Kidney (tissue), 14 donors: ENCODE data around the gene SH3PXD2A. TPM values are rescaled to one million over a fixed set of nuclear protein-coding genes. Genes with fewer than 3 reads are reported as not detected.

Experiments used
- DNase-seq, 5 donors: peaks; one replicate each; pipeline ENCODE4 v3.0.0-alpha.2; 2013 to 2020
- FAIRE-seq: peaks from 2 replicates; lab custom pipeline; 2012; peaks lifted over from hg19 to GRCh38; lab: Jason Lieb, UNC
- H3K27ac ChIP-seq, 2 donors: one replicate each; pipeline ENCODE4 v1.7.0; 2013; ENCODE audit warnings: low read depth in 2 of 2, low read length in 2 of 2, inconsistent platforms in 1 of 2
- H3K27me3 ChIP-seq: one replicate; pipeline ENCODE4 v1.7.1; 2013; ENCODE audit warnings: low read length, inconsistent platforms; ENCODE audit not compliant: control insufficient read depth, insufficient read depth
- H3K36me3 ChIP-seq, 3 donors: one replicate each; pipeline versions ENCODE4 v1.7.0 to v1.7.1; 2013; ENCODE audit warnings: low read length in 3 of 3, control low read depth in 1 of 3, inconsistent platforms in 1 of 3; ENCODE audit not compliant: insufficient read depth in 3 of 3, control insufficient read depth in 2 of 3
- H3K4me1 ChIP-seq, 3 donors: one replicate each; pipeline versions ENCODE4 v1.7.0 to v1.7.1; 2013; ENCODE audit warnings: low read length in 3 of 3, inconsistent platforms in 1 of 3, low read depth in 1 of 3; ENCODE audit not compliant: control insufficient read depth in 2 of 3, insufficient read depth in 2 of 3
- H3K4me3 ChIP-seq, 3 donors: one replicate each; pipeline versions ENCODE4 v1.7.0 to v1.8.1; 2013; ENCODE audit warnings: low read length in 3 of 3, control low read depth in 1 of 3, inconsistent platforms in 1 of 3
- H3K9ac ChIP-seq, 3 donors: one replicate each; pipeline versions ENCODE4 v1.7.0 to v1.7.1; 2013; ENCODE audit warnings: low read length in 3 of 3, control low read depth in 1 of 3, inconsistent platforms in 1 of 3
- H3K9me3 ChIP-seq, 3 donors: one replicate each; pipeline versions ENCODE4 v1.7.0 to v1.7.1; 2013; ENCODE audit warnings: low read length in 3 of 3, control low read depth in 1 of 3, inconsistent platforms in 1 of 3; ENCODE audit not compliant: control insufficient read depth in 2 of 3, insufficient read depth in 1 of 3
- CTCF ChIP-seq: IDR thresholded peaks from 3 replicates; pipeline ENCODE4 v1.5.1; 2012; ENCODE audit warnings: mild to moderate bottlenecking, moderate library complexity, borderline replicate concordance; ENCODE audit not compliant: insufficient read depth; ENCODE audit errors: extremely low read depth
- intact Hi-C: fragments of 100-400 bp; cut with DNase I; formaldehyde crosslinking; loops from one replicate; pipeline ENCODE4 v1.11.1; 2022
- polyA plus RNA-seq: library from polyadenylated mRNA; stranded (reverse); fragments of 350-450 nt; fragmentation: Illumina TruSeq; extraction: RNeasy Lipid Tissue Mini Kit (QIAGEN cat#74804); gene quantifications from one replicate; pipeline ENCODE4 v1.2.3, GENCODE V29; 2014; ENCODE audit warnings: low read depth, low replicate concordance; ENCODE audit not compliant: insufficient read depth
- total RNA-seq: library from RNA; stranded (reverse); fragmentation: NEBNext Ultra II Directional; extraction: Animal tissue kit (Norgen Biotek cat#: 25700); gene quantifications from one replicate; pipeline ENCODE4 v1.2.1, GENCODE V29; 2021
- donor health status: control.
- donor health status: control.
- donor health status: control.
- donor health status: control.
- donor health status: control.
- donor health status: DM: yes; HTN: yes; CAD: no.
- donor health status: Normal renal cell carcinoma (clear cell type).

SH3PXD2A gene
- total and polyA plus RNA-seq, 2 donors from 2014 or later: 2.4 to 20.1 TPM

- Histone ChIP-seq H3K9me3 (no peaks in the 10 kb centered on the region), H3K9ac (no peak overlapping the region), H3K4me1 (no peaks in the 10 kb centered on the region), H3K27me3 (no peaks in the 10 kb centered on the region), H3K36me3 (no peaks in the 10 kb centered on the region), H3K27ac (no peak overlapping the region), H3K4me3 (no peak overlapping the region)
- TF ChIP-seq CTCF: no peak
- intact Hi-C loops: no loop called here
- DNase-seq (no peak), FAIRE-seq (no peak)
Observed at GRCh38 chr10:103871006-103871405, 15.6 kb upstream of the SH3PXD2A start.

- Histone ChIP-seq H3K9ac (no peak overlapping the region), H3K9me3 (peaks cover 0 to under 1% (median 0%) of the 10 kb centered on the region in 3 donors), H3K4me1 (no peaks in the 10 kb centered on the region), H3K27me3 (no peaks in the 10 kb centered on the region), H3K27ac (no peak overlapping the region), H3K4me3 (no peak overlapping the region), H3K36me3 (no peaks in the 10 kb centered on the region)
- DNase-seq: no peak
- intact Hi-C loops: no loop called here
- TF ChIP-seq CTCF: no peak
- FAIRE-seq: no peak
Observed at GRCh38 chr10:103870516-103870915, 15.1 kb upstream of the SH3PXD2A start.

- H3K4me3 ChIP-seq: no peak overlapping the region
- no peak for FAIRE-seq
- no peak overlapping the region for H3K9ac ChIP-seq
- peaks cover 0 to 10% (median 0%) of the 10 kb centered on the region in 3 donors for H3K9me3 ChIP-seq
- no peak overlapping the region for H3K27ac ChIP-seq
- H3K27me3 ChIP-seq: no peaks in the 10 kb centered on the region
- intact Hi-C loops: no loop called here
- no peaks in the 10 kb centered on the region for H3K36me3 ChIP-seq
- DNase-seq: no peak
- no peaks in the 10 kb centered on the region for H3K4me1 ChIP-seq
- TF ChIP-seq CTCF: no peak
Observed at GRCh38 chr10:103869336-103869735, 14.0 kb upstream of the SH3PXD2A start.

- intact Hi-C loops: no loop called here
- Histone ChIP-seq H3K9me3 (peaks cover 0 to 10% (median 0%) of the 10 kb centered on the region in 3 donors), H3K4me1 (no peaks in the 10 kb centered on the region), H3K27ac (no peak overlapping the region), H3K4me3 (no peak overlapping the region), H3K27me3 (no peaks in the 10 kb centered on the region), H3K36me3 (no peaks in the 10 kb centered on the region), H3K9ac (no peak overlapping the region)
- no peak for TF ChIP-seq CTCF
- no peak for DNase-seq
- no peak for FAIRE-seq
Observed at GRCh38 chr10:103868200-103868599, 12.8 kb upstream of the SH3PXD2A start.
